BLaER1 (cell line): ENCODE data around the gene IRF3.

Source experiments
- H3K27ac ChIP-seq: shearing (Covaris generic); formaldehyde crosslinking; 2 replicates; pipeline ENCODE4 v1.8.1; 2022
- H3K27me3 ChIP-seq: shearing (Covaris generic); formaldehyde crosslinking; 2 replicates; pipeline ENCODE4 v1.8.1; 2022
- H3K36me3 ChIP-seq: shearing (Covaris generic); formaldehyde crosslinking; 2 replicates; pipeline ENCODE4 v1.8.1; 2022
- H3K4me1 ChIP-seq: shearing (Covaris generic); formaldehyde crosslinking; 2 replicates; pipeline ENCODE4 v1.8.1; 2022
- H3K4me2 ChIP-seq: shearing (Covaris generic); formaldehyde crosslinking; 2 replicates; pipeline ENCODE4 v1.8.1; 2022
- H3K4me3 ChIP-seq: shearing (Covaris generic); formaldehyde crosslinking; 2 replicates; pipeline ENCODE4 v1.8.1; 2022
- H3K9ac ChIP-seq: shearing (Covaris generic); formaldehyde crosslinking; 2 replicates; pipeline ENCODE4 v1.8.1; 2022
- H3K9me3 ChIP-seq: shearing (Covaris generic); formaldehyde crosslinking; 2 replicates; pipeline ENCODE4 v1.8.1; 2022
- H4K20me1 ChIP-seq: shearing (Covaris generic); formaldehyde crosslinking; 2 replicates; pipeline ENCODE4 v1.8.1; 2022
- Cebpa-rat ChIP-seq: shearing (Covaris generic); IDR thresholded peaks from 2 replicates; pipeline ENCODE4 v1.8.1; 2022

Gene IRF3

GRCh38 chr19:49665351-49666119 is at the start of gene IRF3, which contains the start of gene BCL2L12:
Gene IRF3 (minus strand): TSS chr19:49665857. CDS start chr19:49664838, 1,019 bp downstream.
Gene BCL2L12 (plus strand): TSS chr19:49665933. CDS start chr19:49666693, 760 bp downstream.
- peak within 1 kb of the TSS; percentile 82 for H3K27ac ChIP-seq
- peaks cover 61% of the 10 kb centered on the region for H3K36me3 ChIP-seq

GRCh38 chr19:49713236-49713845 is 47.7 kb upstream of the IRF3 start:
- Histone ChIP-seq H3K36me3 (no peaks in the 10 kb centered on the region), H3K9ac (no peak overlapping the region), H3K27ac (no peak overlapping the region), H3K4me2 (no peak overlapping the region), H3K27me3 (no peaks in the 10 kb centered on the region), H3K9me3 (no peaks in the 10 kb centered on the region), H4K20me1 (no peaks in the 10 kb centered on the region), H3K4me3 (no peak overlapping the region), H3K4me1 (peaks cover 12% of the 10 kb centered on the region)
- TF ChIP-seq Cebpa-rat, result no peak

More at GRCh38 chr19:49665351-49666119, at the start of gene IRF3, which contains the start of gene BCL2L12:
- Histone ChIP-seq H3K4me3 (peak within 1 kb of the TSS; percentile 72), H3K9ac (peak within 1 kb of the TSS; percentile 93), H3K9me3 (no peaks in the 10 kb centered on the region), H3K4me2 (peak within 1 kb of the TSS; percentile 99), H3K27me3 (no peaks in the 10 kb centered on the region), H4K20me1 (peaks cover 45% of the 10 kb centered on the region), H3K4me1 (peaks cover 27% of the 10 kb centered on the region)
- no peak for TF ChIP-seq Cebpa-rat

- no peak overlapping the region for H3K4me3 ChIP-seq
- no peak for TF ChIP-seq Cebpa-rat
- H3K4me2 ChIP-seq, result no peak overlapping the region
- no peaks in the 10 kb centered on the region for H3K27me3 ChIP-seq
- H3K36me3 ChIP-seq, result no peaks in the 10 kb centered on the region
- no peaks in the 10 kb centered on the region for H4K20me1 ChIP-seq
- no peaks in the 10 kb centered on the region for H3K9me3 ChIP-seq
- H3K4me1 ChIP-seq, result peaks cover 7% of the 10 kb centered on the region
- H3K9ac ChIP-seq, result no peak overlapping the region
- no peak overlapping the region for H3K27ac ChIP-seq
Observed at GRCh38 chr19:49712397-49712859, 46.8 kb upstream of the IRF3 start.

GRCh38 chr19:49710372-49710951 is 44.8 kb upstream of the IRF3 start:
- Histone ChIP-seq H3K36me3 (no peaks in the 10 kb centered on the region), H3K27me3 (no peaks in the 10 kb centered on the region), H3K4me1 (no peaks in the 10 kb centered on the region), H3K27ac (no peak overlapping the region), H3K4me2 (no peak overlapping the region), H3K9me3 (no peaks in the 10 kb centered on the region), H3K4me3 (no peak overlapping the region), H4K20me1 (no peaks in the 10 kb centered on the region), H3K9ac (no peak overlapping the region)
- no peak for TF ChIP-seq Cebpa-rat

- Histone ChIP-seq H3K9me3 (no peaks in the 10 kb centered on the region), H3K27ac (no peak overlapping the region), H4K20me1 (no peaks in the 10 kb centered on the region), H3K27me3 (no peaks in the 10 kb centered on the region), H3K4me2 (no peak overlapping the region), H3K4me1 (no peaks in the 10 kb centered on the region), H3K4me3 (no peak overlapping the region), H3K36me3 (no peaks in the 10 kb centered on the region), H3K9ac (no peak overlapping the region)
- TF ChIP-seq Cebpa-rat, result no peak
Observed at GRCh38 chr19:49705919-49706318, 40.3 kb upstream of the IRF3 start.

GRCh38 chr19:49704888-49705642 is 39.4 kb upstream of the IRF3 start:
- Histone ChIP-seq H3K4me2 (no peak overlapping the region), H3K27me3 (no peaks in the 10 kb centered on the region), H3K9ac (no peak overlapping the region), H3K36me3 (no peaks in the 10 kb centered on the region), H3K27ac (no peak overlapping the region), H3K4me3 (no peak overlapping the region), H4K20me1 (no peaks in the 10 kb centered on the region), H3K4me1 (no peaks in the 10 kb centered on the region), H3K9me3 (no peaks in the 10 kb centered on the region)
- TF ChIP-seq Cebpa-rat, result no peak

- Histone ChIP-seq H3K4me1 (no peaks in the 10 kb centered on the region), H4K20me1 (no peaks in the 10 kb centered on the region), H3K9me3 (no peaks in the 10 kb centered on the region), H3K27ac (no peak overlapping the region), H3K4me3 (no peak overlapping the region), H3K9ac (no peak overlapping the region), H3K36me3 (no peaks in the 10 kb centered on the region), H3K27me3 (no peaks in the 10 kb centered on the region), H3K4me2 (no peak overlapping the region)
- TF ChIP-seq Cebpa-rat, result no peak
Observed at GRCh38 chr19:49701271-49701786, 35.7 kb upstream of the IRF3 start.

GRCh38 chr19:49700563-49700962 is 34.9 kb upstream of the IRF3 start:
- Histone ChIP-seq H3K4me2 (no peak overlapping the region), H3K36me3 (no peaks in the 10 kb centered on the region)
- TF ChIP-seq Cebpa-rat, result no peak

GRCh38 chr19:49699364-49699763 is 33.7 kb upstream of the IRF3 start:
- TF ChIP-seq Cebpa-rat, result no peak
- Histone ChIP-seq H3K27me3 (no peaks in the 10 kb centered on the region), H3K4me3 (no peak overlapping the region), H3K36me3 (no peaks in the 10 kb centered on the region), H3K4me2 (no peak overlapping the region), H4K20me1 (no peaks in the 10 kb centered on the region), H3K27ac (no peak overlapping the region), H3K9me3 (no peaks in the 10 kb centered on the region), H3K9ac (no peak overlapping the region), H3K4me1 (no peaks in the 10 kb centered on the region)

More at GRCh38 chr19:49700563-49700962, 34.9 kb upstream of the IRF3 start:
- Histone ChIP-seq H3K4me3 (no peak overlapping the region), H3K27ac (no peak overlapping the region), H3K9ac (no peak overlapping the region), H3K4me1 (no peaks in the 10 kb centered on the region), H3K9me3 (no peaks in the 10 kb centered on the region), H3K27me3 (no peaks in the 10 kb centered on the region), H4K20me1 (no peaks in the 10 kb centered on the region)
